HG02938 (cell line): ENCODE measurements around the gene SGMS1.
"Not testable (repeated sequence)": the region's sequence is repeated elsewhere in the genome, so short reads cannot be mapped to it uniquely, and the experiment has no call there.

Source experiments
- ATAC-seq: cut with Tn5 transposase; IDR thresholded peaks from one replicate; pipeline ENCODE4 v1.9.1; 2021; ENCODE audit warnings: mild to moderate bottlenecking, moderate library complexity; ENCODE audit not compliant: unreplicated experiment

Gene SGMS1

DNA sequence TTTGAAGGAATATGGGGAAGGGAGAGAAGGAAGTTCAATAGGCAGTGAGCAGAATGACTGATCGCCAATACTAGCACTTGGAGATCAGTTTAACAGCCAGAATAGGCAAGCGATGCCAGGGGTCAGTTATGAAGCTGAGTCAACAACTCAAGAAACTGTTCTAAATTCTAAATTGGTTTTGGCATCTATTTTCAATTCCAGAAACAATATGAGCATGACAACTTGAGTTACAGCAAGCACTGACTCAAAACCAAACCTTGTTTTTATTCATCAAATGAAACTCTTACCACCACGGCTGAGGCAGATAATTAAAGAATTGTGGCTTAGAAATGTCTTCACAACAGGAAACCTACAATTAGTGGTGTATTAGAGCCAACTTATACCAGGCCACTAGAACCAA lies 192.0 kb downstream of the SGMS1 start:
- peak; percentile 85 for ATAC-seq

DNA sequence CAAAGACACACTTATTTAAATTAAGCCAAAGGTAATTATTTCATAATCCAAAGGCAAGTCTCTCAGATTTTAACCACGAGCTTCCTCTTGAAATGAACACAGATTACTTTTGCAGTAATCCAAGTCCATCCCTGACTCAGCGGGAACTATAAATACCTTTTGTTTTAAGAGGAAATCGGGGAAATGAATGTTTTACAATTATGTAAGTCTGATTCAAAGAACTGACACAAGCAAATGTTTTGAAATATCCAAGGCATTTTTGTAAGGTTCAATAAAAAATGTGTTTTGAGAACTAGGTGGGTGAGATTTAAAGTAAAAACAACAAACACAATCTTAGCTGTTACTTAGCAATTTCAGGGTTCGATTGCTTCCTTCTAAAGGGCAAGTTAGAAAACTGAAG lies 192.6 kb downstream of the SGMS1 start:
- ATAC-seq, result no peak

- ATAC-seq, result peak; percentile 82
These were observed 197.3 kb downstream of the SGMS1 start for GRCh38 chr10:50426485-50426884.

- ATAC-seq, result not testable (repeated sequence)
These were observed 198.5 kb downstream of the SGMS1 start for GRCh38 chr10:50425215-50425614.

DNA sequence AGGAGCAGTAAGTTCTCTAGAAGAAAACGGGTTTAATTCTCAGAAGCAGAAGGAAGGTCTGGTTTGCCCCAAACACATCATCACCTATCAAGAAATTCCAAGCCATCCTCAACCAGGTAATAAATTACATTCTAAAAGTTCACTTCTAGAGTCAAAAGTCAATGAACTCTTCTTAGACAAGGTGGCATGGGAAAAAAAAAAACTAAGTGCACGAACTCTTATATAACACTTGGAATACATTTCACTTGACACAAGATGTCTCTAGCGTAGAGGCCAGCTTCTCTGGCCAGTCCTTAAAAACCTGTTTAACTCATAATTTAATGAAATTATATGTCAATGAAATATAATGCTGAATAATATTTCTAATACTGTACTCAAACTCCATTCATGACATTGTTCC lies 200.3 kb downstream of the SGMS1 start:
- ATAC-seq, result no peak

DNA sequence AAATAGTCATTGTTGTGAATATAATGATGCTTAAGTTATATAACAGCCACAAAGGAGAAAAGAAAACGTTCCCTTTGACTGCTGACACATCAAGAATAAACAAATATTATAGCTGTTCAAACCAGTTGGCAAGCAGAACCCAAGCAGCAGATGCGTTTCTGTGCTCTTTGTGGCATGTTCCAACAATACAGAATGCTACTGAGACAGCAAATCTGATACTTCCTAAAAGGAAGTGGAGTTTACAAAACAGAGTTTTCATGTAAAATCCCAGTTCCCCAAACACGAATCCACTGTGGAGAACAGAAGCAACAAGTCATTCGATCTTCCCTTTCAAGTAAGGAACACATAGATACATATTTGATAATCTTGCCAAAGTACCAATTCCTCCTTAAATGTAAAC lies 201.5 kb downstream of the SGMS1 start:
- ATAC-seq, result no peak

DNA sequence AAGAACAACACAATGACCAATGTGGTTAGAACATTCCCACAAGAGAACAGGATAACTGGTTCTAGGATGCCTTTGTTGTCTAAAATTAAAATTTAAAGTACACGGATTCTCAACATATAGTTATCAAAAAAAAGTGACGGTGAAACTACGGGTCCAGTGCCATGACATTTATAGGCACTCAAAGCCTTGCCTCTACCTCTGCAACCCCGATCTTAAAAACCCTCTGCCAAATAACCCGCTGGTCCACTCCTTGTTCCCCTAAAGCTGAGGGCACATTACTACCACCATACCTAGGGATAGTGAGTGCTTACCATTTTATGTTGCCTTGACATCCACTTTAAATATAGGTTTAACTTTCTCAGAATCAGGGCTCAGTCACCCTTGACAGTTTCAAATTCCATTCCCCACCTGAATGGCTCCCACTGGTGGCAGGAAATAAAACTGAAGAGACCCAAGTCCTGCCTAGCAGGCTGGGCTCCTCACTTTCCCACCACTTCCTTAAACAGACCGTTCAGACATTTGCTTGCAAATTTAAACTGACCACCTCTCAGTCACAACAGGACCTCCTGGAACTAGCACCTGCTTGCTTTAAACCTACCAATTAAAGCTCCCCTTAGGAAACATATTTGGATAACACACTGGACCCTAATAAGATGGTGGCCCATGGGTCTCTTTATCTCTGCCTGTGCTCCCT lies 202.6 kb downstream of the SGMS1 start:
- peak; percentile 32 for ATAC-seq

- no peak for ATAC-seq
These were observed 203.6 kb downstream of the SGMS1 start for GRCh38 chr10:50420196-50420595.

DNA sequence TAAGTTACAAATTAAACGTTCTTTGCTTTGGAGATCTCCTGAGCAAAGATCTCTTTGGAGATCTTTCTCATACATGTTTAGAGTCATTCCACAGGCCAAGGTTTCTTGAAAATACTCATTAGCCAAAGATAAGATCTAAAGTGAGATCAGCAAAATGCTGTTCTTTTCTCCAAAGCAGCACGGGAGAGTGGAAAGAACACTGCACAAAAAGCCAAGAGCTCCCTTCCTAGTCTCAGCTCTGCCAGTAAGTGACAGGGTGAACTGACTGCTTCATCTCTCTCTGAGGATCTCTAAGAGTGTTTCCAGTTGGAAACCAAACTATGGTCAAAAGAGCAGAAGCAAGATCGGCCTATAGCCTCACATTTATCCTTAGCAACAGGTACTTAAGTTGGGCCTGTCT lies 204.0 kb downstream of the SGMS1 start:
- no peak for ATAC-seq

DNA sequence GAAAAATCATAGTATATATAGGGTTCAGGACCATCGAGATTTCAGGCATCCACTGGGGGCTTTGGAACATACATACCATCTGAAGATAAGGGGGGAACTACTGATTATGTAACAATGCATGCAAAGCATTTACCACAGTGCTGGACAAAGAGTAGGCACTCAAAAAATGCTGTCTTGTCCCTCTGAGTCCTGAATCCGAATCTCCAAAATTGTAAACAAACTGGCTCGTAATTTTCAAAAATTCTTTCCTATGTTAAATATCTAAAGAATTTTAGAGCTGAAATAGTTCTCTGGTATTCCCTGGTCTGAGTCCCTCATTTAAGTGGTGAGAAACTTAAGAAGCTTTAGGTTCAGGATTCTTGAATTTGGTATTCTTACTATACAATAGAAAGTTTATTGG lies 204.7 kb downstream of the SGMS1 start:
- no peak for ATAC-seq

GRCh38 chr10:50417886-50418830 lies 205.6 kb downstream of the SGMS1 start:
- peak; percentile 79 for ATAC-seq

DNA sequence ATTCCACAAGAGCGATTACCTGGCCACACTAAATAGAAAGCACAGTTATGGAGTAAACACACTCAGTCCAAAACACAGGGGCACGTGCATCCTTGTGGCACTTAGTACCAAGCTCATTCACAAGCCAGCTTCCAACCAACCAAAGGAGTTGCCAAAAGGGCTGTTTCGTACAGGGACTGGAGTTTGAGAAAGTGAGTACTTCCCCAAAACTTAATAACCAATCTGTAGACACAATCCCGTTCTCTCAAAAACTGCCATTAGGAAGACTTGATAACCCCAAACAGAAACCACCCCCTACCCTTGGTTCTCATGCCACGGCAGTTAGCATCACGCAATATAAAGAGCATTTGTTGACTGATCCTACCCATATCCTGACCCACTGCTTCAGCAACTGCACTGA lies 206.3 kb downstream of the SGMS1 start:
- ATAC-seq, result peak; percentile 5

- no peak for ATAC-seq
These were observed 206.9 kb downstream of the SGMS1 start for GRCh38 chr10:50416881-50417280.

- ATAC-seq, result no peak
These were observed 207.5 kb downstream of the SGMS1 start for GRCh38 chr10:50416181-50416824.

DNA sequence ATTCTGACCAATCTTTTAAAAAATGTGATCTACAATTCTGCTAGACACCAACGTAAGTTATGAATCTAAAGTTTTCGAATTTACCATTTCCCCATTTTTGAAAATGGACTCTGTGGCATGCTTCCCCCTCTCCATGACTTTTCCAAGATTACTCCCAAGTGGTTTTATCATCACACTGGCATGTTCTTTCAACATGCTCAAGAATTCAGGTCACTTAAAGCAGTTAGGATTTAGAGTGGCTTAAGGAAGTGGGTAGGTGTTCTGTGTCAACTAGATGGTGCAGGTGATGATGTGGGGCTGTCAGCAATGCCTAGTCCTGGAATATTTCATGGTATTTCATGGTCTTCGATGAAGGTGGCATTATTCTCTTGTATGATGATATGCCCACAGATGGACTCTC lies 208.5 kb downstream of the SGMS1 start:
- no peak for ATAC-seq

DNA sequence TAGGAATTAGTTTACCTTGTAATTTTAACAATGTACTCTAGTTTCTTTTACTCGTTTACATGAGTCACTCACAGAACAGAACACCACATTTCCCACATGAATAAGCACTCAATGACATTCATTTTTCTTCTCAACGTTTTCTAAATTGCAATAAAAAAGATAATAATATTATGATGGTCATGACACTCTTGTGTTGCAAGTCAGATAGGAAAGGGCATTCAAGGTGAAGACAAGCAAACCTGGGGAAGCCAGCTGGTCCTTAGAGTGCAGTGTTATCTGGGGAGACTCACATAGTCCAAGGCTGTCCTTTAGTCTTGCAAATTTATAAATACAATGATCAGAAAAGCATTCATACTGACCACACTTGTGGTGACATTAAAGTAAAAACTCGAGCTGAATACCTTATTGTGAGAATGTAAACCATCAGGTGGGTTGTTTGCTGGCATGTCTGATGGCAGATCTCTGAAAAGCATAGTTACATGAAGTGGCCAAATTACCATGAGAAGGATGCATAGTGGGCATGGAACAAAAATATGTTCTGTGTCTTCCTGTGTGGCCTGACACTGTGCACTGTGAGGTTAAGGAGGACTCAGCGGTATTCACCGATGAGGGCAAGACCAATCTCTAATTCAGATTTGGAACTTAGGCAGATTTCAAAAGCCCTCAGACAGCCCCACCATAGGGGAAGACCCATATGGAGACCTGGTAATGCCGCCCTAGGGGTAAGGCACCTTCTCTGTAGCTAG lies 213.5 kb downstream of the SGMS1 start:
- ATAC-seq, result no peak

DNA sequence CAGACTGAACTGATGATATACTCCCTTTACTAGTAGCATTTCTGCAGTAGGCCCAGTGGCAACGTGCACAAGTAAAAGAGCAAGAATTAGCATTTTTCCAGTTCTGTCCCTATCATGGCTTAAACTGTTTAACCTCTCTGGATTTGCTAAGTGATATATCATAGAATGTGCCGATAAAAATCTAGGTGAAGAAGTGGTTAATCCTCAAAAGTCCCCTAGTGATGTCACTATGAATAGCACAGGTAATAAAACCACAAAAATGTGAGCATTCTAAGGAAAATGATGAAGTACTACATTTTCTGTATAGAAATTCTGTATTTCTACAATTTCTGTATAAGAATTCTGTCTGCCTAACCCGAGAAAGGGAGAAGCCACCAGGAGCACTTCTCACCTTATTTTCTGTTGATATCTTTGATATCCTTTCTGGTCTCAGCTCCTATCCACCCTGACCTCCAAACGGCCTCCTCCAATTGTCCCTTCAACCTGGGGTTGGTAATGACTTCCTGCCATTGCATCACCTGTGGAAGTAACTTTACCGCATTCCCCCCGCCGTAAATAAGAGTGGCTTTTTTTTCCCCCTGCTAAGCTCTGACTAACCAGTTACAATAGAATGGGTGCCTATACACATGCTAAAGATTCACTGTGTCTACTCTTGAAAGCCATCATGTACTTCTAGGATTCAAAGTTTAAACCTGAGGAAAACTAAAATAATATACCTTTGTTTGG lies 216.5 kb downstream of the SGMS1 start:
- no peak for ATAC-seq

DNA sequence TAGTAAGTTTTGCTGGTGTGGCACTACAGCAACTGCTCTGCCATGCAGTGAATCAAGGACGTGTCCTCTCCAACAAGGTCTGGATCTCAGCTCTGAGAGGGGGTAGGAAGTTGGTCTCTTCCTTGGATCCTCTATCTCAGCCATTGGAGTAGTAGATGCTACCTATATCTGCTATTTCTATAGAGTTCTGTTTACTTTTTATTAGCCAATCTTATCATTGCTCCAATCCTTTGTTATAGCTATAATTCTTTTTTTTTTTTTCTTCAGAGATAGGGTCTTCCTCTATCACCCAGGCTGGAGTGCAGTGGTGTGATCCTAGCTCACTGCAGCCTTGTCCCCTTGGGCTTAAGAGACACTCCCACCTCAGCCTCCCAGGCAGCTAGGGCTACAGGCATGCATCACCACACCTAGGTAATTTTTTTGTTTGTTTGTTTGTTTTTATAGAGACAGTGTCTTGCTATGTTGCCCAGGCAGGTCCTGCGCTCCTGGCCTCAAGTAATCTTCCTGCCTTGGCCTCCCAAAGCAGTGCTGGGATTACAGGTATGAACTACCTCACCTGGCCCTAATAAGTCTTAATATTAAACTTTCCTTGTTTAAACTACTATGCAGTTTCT lies 217.2 kb downstream of the SGMS1 start:
- no peak for ATAC-seq

DNA sequence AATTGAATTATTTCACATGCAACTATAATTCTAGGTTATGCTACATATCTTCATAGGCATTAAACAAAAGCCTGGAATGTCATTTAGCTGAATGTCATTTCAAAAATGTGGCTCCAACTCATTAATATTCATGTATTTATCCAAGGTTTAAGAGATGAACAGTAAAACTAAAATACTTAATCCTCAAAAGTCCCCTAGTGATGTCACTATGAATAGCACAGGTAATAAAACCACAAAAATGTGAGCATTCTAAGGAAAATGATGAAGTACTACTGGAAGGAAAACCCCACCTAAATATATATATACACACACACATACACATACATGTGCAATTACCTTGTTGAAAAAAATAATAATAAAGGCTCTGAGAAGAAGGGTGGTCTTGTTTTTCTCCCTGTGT lies 218.0 kb downstream of the SGMS1 start:
- ATAC-seq, result no peak
